NT2/D1 (cell line): Measurements from ENCODE around the gene RETREG1.

ENCODE experiments used
- DNase-seq: peaks from one replicate; pipeline ENCODE4 v3.0.0-alpha.2; 2011; ENCODE audit warnings: low read depth, low spot score
- H3K27me3 ChIP-seq: 2 replicates; pipeline ENCODE4 v1.6.0; 2011; ENCODE audit warnings: mild to moderate bottlenecking; ENCODE audit not compliant: insufficient read length, insufficient read depth
- H3K36me3 ChIP-seq: 2 replicates; pipeline ENCODE4 v1.6.1; 2011; ENCODE audit warnings: mild to moderate bottlenecking, low read length, mixed read lengths; ENCODE audit not compliant: insufficient read depth, insufficient read length
- H3K4me1 ChIP-seq: 2 replicates; pipeline ENCODE4 v1.5.1; 2011; ENCODE audit not compliant: insufficient read depth, insufficient read length
- H3K4me3 ChIP-seq: 2 replicates; pipeline ENCODE4 v1.5.1; 2011; ENCODE audit warnings: low read depth; ENCODE audit not compliant: insufficient read length
- H3K9ac ChIP-seq: 2 replicates; pipeline ENCODE4 v1.6.0; 2011; ENCODE audit warnings: low read depth; ENCODE audit not compliant: insufficient read length
- H3K9me3 ChIP-seq: 2 replicates; pipeline ENCODE4 v1.5.1; 2011; ENCODE audit warnings: mild to moderate bottlenecking, low read length; ENCODE audit not compliant: insufficient read depth
- SUZ12 ChIP-seq: IDR thresholded peaks from 2 replicates; pipeline ENCODE4 v1.6.1; 2011; ENCODE audit not compliant: insufficient read length, insufficient read depth; ENCODE audit errors: extremely low read depth
- YY1 ChIP-seq: IDR thresholded peaks from 2 replicates; pipeline ENCODE4 v1.6.1; 2011; ENCODE audit not compliant: insufficient read length, insufficient read depth
- ZNF274 ChIP-seq: IDR thresholded peaks from 2 replicates; pipeline ENCODE4 v1.6.1; 2011; ENCODE audit warnings: mild to moderate bottlenecking, low read depth, low read length

The RETREG1 gene

DNA sequence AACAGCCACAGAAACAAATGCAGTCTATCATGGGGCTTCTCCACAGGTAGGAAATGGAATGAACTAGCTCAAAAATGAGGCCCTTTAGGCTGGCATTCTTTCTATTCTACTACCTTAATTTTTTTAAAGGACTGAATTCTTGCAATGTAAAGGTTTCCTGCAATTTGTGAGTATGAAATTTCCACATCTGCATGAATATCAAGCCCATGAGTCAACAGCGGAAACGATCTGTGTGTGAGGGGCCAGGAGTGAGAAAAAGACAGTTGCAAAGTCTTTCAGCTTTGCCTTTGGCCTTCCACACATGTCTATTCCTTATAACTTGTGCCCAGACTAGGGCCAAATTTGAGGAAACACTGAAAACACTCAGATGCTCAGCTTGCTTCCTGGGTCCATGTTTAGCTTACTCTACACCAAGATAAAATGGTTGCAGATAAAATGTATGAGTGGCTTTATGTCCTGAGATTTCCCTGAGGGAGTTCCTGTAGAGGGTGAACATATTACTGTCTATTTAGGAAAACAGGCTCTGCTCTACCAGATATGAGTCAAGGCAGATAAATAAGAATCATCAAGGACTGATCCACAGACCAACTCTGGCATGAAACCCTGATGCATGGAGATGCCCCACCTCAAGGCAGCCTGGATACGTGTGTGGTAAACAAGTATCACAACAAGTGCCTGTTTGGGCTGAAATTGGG, 46.5 kb downstream of the RETREG1 start:
- TF ChIP-seq YY1 (no peak), ZNF274 (no peak), SUZ12 (no peak)
- Histone ChIP-seq H3K4me3 (no peak overlapping the region), H3K27me3 (no peaks in the 10 kb centered on the region), H3K36me3 (no peaks in the 10 kb centered on the region), H3K4me1 (no peaks in the 10 kb centered on the region), H3K9ac (no peak overlapping the region), H3K9me3 (no peaks in the 10 kb centered on the region)
- no peak for DNase-seq

DNA sequence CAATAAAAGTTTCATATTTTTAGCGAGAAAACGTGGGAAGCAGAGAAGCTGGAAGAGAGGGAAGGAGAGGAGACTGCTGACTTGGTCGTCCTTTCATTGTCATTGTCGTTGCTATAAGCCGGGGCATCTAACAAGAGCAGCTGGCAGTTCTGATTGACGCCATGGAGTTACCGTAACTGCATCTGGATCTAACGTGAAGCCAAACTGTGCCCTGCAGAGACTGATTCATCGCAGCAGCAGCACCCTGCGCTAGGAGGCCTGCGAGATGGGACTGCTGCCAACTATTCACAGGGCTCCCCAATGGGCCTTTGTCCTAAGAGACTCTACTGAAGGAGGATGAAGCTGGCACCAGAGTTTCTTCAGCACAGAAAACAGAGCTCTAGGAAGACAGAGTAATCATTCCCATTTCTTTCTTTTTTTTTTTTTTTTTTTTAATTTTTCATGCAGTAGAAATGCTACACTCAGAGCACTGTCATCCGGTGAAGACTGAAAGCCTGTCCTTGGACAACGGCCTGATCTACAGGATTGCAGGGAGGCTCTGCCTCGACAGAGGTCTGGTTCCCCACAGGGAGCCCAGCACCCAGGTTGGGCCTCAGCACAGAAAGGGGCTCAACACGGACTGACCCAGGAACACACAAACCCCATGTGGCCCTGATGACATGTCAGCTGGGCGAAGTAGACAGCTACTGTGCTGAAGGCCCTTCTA, 47.8 kb downstream of the RETREG1 start:
- TF ChIP-seq ZNF274 (no peak), YY1 (no peak), SUZ12 (no peak)
- Histone ChIP-seq H3K9ac (no peak overlapping the region), H3K27me3 (no peaks in the 10 kb centered on the region), H3K9me3 (no peaks in the 10 kb centered on the region), H3K36me3 (no peaks in the 10 kb centered on the region), H3K4me3 (no peak overlapping the region), H3K4me1 (no peaks in the 10 kb centered on the region)
- no peak for DNase-seq

DNA sequence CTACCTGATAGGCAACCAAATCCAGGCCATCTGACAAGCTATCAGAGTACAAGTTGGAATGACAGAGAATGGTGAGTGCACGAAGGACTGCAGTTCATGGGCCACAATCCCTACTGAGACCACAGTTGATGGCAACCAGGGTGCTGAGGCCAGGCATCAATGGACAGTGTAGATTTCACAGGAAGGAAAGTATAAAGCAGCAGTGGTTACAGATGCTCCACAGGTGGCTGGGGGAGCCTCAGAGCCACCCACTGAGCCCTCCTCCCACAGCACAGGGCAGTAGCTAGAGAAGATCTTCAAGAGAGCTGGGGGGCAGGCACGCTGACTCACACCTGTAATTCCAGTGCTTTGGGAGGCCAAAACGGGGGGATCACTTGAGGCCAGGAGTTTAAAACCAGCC, 49.4 kb downstream of the RETREG1 start:
- no peak overlapping the region for H3K4me3 ChIP-seq
- H3K9me3 ChIP-seq = no peaks in the 10 kb centered on the region
- no peaks in the 10 kb centered on the region for H3K27me3 ChIP-seq
- no peaks in the 10 kb centered on the region for H3K36me3 ChIP-seq
- TF ChIP-seq YY1 (no peak), ZNF274 (no peak), SUZ12 (no peak)
- no peak overlapping the region for H3K9ac ChIP-seq
- DNase-seq = no peak
- no peaks in the 10 kb centered on the region for H3K4me1 ChIP-seq

DNA sequence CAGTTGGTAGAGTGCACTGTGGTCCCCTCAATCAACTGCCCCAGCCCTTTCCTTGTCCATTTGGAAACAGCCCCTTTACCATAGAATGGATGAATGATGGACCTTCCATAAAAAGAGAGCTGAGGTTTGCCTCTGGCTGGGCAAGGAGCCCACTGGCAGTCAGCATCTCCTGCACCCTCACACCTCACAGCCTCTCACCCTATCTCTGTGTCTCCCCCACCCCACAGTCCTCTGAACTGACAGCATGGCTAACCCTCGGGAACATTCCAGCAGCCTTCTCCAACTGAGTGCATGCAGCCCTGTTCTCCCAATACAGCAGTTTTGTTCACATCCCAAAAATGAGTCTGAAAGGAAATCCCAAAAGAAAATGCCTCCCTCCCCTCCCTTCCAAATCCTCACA, 51.7 kb downstream of the RETREG1 start:
- Histone ChIP-seq H3K4me1 (no peaks in the 10 kb centered on the region), H3K27me3 (no peaks in the 10 kb centered on the region), H3K36me3 (no peaks in the 10 kb centered on the region), H3K9ac (no peak overlapping the region), H3K9me3 (no peaks in the 10 kb centered on the region), H3K4me3 (no peak overlapping the region)
- DNase-seq = no peak
- TF ChIP-seq SUZ12 (no peak), ZNF274 (no peak), YY1 (no peak)

DNA sequence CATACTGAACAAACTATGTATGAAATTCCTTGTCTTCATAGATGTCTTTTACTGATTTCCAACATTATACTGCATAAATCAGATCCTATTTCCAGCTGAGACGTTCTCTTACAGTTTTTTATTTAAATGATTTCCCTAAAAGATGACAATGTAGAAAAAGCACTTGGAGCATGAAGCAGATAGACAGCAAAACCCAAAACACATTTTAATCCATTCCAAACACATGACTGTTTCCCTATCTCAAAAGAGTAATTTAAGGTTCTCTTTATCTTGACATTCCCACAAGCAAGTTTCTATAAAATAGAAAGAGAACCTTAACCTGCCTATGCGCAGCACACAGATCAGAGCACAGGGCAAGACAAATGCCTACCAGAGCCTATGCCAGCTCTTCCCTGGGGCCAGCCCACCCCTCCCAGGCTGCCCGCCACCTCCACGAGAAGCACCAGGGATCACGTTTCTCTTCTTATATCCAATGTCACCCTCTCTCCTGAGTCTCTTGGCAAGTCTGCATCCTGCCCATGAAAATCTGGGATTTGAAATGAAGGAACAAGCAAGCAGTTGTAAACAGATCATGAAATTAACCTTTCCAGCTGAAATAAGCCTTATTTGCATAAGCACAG, 52.4 kb downstream of the RETREG1 start:
- no peak for DNase-seq
- H3K9me3 ChIP-seq = no peaks in the 10 kb centered on the region
- no peak overlapping the region for H3K9ac ChIP-seq
- no peaks in the 10 kb centered on the region for H3K27me3 ChIP-seq
- no peaks in the 10 kb centered on the region for H3K4me1 ChIP-seq
- TF ChIP-seq SUZ12 = no peak
- TF ChIP-seq YY1 = no peak
- TF ChIP-seq ZNF274 = no peak
- no peaks in the 10 kb centered on the region for H3K36me3 ChIP-seq
- H3K4me3 ChIP-seq = no peak overlapping the region

DNA sequence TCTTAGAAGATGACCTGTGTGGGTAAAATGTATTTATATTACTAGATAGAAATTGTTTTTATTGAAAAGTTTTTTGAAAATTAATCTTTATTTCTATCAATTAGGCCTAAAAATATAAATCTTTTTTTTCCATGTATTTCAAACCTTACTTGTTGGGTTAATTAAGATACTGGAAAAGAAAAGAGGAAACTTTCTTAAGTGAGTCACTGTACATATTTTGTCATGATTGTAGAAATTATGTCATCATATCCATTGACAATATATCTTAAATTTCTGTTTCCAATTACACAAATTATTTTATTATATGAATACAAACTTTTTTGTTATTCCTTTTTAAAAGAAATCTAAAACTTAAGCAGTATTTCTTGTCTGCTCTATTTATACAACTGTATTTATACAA, 53.1 kb downstream of the RETREG1 start:
- DNase-seq = no peak
- H3K4me1 ChIP-seq = no peaks in the 10 kb centered on the region
- TF ChIP-seq SUZ12 = no peak
- TF ChIP-seq YY1 = no peak
- no peak for TF ChIP-seq ZNF274

DNA sequence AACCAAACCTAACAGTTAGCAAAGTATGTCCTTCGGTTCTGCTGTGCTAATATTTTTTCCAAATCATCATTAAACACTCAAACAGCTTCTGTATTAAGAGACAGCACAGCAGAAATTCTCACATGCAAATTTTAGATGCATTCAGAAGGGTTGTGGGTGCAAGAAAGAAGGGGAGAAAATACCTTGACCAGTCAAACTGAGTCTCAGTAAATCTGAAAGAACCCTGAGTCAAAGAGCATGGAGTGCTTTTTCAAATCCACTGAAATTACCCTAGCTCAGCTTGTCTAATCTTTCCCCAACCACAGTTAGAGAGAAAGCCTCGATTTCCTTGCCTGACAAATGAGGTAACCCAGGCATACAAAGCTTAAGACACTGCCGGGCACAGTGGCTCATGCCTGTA, 55.1 kb downstream of the RETREG1 start:
- no peaks in the 10 kb centered on the region for H3K27me3 ChIP-seq
- no peak overlapping the region for H3K9ac ChIP-seq
- TF ChIP-seq YY1 (no peak), SUZ12 (no peak), ZNF274 (no peak)
- H3K9me3 ChIP-seq = no peaks in the 10 kb centered on the region
- no peak overlapping the region for H3K4me3 ChIP-seq
- no peaks in the 10 kb centered on the region for H3K36me3 ChIP-seq
- no peaks in the 10 kb centered on the region for H3K4me1 ChIP-seq
- no peak for DNase-seq

More for the DNA sequence above, 53.1 kb downstream of the RETREG1 start:
- Histone ChIP-seq H3K27me3 (no peaks in the 10 kb centered on the region), H3K9ac (no peak overlapping the region), H3K9me3 (no peaks in the 10 kb centered on the region), H3K36me3 (no peaks in the 10 kb centered on the region), H3K4me3 (no peak overlapping the region)
